MM.1S (cell line): ENCODE measurements around the gene GAB2.

Experiments
- DNase-seq: peaks from one replicate; pipeline ENCODE4 v3.0.0-alpha.2; 2015
- H2AFZ ChIP-seq: fragments of 300-600 bp; sonication (generic); 2 replicates; pipeline ENCODE4 v1.6.0; 2016; ENCODE audit warnings: antibody characterized with exemption, low read length
- H3F3A ChIP-seq: fragments of 300-600 bp; sonication (generic); 2 replicates; pipeline ENCODE4 v1.6.1; 2016; ENCODE audit warnings: mild to moderate bottlenecking, antibody characterized with exemption, low read length, moderate library complexity, mixed read lengths; ENCODE audit not compliant: insufficient read depth
- H3K27ac ChIP-seq: fragments of 300-600 bp; sonication (generic); 2 replicates; pipeline ENCODE4 v1.5.1; 2016; ENCODE audit warnings: mild to moderate bottlenecking, low read length
- H3K27me3 ChIP-seq: fragments of 300-600 bp; sonication (generic); replicated peaks from 2 replicates; pipeline ENCODE4 v1.6.0; 2016; ENCODE audit warnings: low read length; ENCODE audit not compliant: insufficient read depth
- H3K36me3 ChIP-seq: fragments of 300-600 bp; sonication (generic); replicated peaks from 2 replicates; pipeline ENCODE4 v1.6.1; 2016; ENCODE audit warnings: mild to moderate bottlenecking, low read length, mixed read lengths; ENCODE audit not compliant: insufficient read depth
- H3K4me1 ChIP-seq: fragments of 300-600 bp; sonication (generic); 2 replicates; pipeline ENCODE4 v1.6.1; 2016; ENCODE audit warnings: low read length, mixed read lengths
- H3K4me2 ChIP-seq: fragments of 300-600 bp; sonication (generic); 2 replicates; pipeline ENCODE4 v1.6.0; 2016; ENCODE audit warnings: low read depth, low read length
- H3K4me3 ChIP-seq: fragments of 300-600 bp; sonication (generic); 2 replicates; pipeline ENCODE4 v1.5.1; 2016; ENCODE audit warnings: low read length, mixed read lengths
- H3K79me2 ChIP-seq: fragments of 300-600 bp; sonication (generic); 2 replicates; pipeline ENCODE4 v1.6.1; 2016; ENCODE audit warnings: mixed run types, low read length, mixed read lengths
- H3K9ac ChIP-seq: fragments of 300-600 bp; sonication (generic); 2 replicates; pipeline ENCODE4 v1.6.1; 2016; ENCODE audit warnings: low read length, mixed read lengths
- H3K9me2 ChIP-seq: fragments of 300-600 bp; sonication (generic); replicated peaks from 2 replicates; pipeline ENCODE4 v1.6.1; 2016; ENCODE audit warnings: mild to moderate bottlenecking, low read length, mixed read lengths; ENCODE audit not compliant: insufficient read depth
- H3K9me3 ChIP-seq: fragments of 300-600 bp; sonication (generic); replicated peaks from 2 replicates; pipeline ENCODE4 v1.6.1; 2016; ENCODE audit warnings: mild to moderate bottlenecking, low read length, mixed read lengths; ENCODE audit not compliant: insufficient read depth
- H4K20me1 ChIP-seq: fragments of 300-600 bp; sonication (generic); 2 replicates; pipeline ENCODE4 v1.6.1; 2016; ENCODE audit warnings: mild to moderate bottlenecking, low read length, moderate library complexity, mixed read lengths; ENCODE audit not compliant: insufficient read depth
- EZH2 ChIP-seq: fragments of 300-600 bp; sonication (generic); optimal IDR thresholded peaks from 2 replicates; pipeline ENCODE3; 2017; ENCODE audit warnings: low read depth, mild to moderate bottlenecking, antibody characterized with exemption, low read length, mixed read lengths
- EZH2phosphoT487 ChIP-seq: fragments of 300-600 bp; sonication (generic); IDR thresholded peaks from 2 replicates; pipeline ENCODE4 v1.6.1; 2018; ENCODE audit warnings: antibody characterized with exemption, low read length
- TF ChIP-seq, protein P1 (sequence below): fragments of 300-600 bp; sonication (generic); IDR thresholded peaks from 2 replicates; pipeline ENCODE4 v1.5.1; 2016; ENCODE audit warnings: antibody characterized with exemption, low read length, mixed read lengths

Gene GAB2

DNA sequence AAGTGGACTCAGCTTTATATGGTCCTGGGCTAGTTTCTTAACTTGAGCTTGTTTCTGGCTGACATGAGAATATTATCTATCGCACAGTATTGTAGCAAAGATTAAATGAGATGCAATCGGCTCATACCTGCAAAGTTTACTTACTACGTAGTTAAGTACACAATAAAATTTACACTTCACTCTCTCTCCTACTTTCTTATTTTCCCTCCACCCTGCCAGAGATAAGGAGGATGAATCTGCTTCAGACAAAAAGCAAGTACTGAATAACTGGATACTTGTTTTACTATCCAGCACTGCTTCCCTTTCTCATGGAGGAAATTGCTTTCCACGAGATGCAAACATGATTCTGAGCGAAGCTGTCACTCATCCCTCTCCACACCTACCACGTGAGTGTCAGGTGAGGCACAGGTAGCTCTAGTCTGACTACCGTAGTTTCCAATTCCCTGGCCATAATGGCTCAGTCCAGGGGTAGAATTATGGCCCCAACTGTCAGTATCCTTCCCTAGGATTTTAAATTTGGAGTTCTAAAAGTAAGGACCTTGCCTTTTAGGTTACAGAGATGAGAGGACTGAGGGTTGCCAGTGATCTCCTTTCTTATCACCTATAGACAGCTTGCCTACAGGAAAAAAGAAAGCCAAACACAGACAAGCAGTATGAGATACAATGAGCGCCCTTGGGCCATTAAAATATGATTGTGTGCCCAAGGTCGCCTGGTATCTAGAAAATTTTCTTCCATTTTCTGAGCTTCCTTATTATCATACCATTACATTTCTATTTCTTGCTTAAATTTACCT lies 39.8 kb downstream of the GAB2 start:
- Histone ChIP-seq H4K20me1 (no peaks in the 10 kb centered on the region), H3K79me2 (no peaks in the 10 kb centered on the region), H3K9ac (no peak overlapping the region), H3K27ac (no peak overlapping the region), H3K27me3 (no peaks in the 10 kb centered on the region), H3K4me1 (0 out of 2 replicates have a peak, but pooled peaks cover 7% of the 10 kb centered on the region), H2AFZ (no peak overlapping the region), H3K36me3 (no peaks in the 10 kb centered on the region), H3K9me2 (no peaks in the 10 kb centered on the region), H3K4me2 (no peak overlapping the region), H3K9me3 (no peaks in the 10 kb centered on the region), H3K4me3 (no peak overlapping the region), H3F3A (no peaks in the 10 kb centered on the region)
- TF ChIP-seq, protein P1, sequence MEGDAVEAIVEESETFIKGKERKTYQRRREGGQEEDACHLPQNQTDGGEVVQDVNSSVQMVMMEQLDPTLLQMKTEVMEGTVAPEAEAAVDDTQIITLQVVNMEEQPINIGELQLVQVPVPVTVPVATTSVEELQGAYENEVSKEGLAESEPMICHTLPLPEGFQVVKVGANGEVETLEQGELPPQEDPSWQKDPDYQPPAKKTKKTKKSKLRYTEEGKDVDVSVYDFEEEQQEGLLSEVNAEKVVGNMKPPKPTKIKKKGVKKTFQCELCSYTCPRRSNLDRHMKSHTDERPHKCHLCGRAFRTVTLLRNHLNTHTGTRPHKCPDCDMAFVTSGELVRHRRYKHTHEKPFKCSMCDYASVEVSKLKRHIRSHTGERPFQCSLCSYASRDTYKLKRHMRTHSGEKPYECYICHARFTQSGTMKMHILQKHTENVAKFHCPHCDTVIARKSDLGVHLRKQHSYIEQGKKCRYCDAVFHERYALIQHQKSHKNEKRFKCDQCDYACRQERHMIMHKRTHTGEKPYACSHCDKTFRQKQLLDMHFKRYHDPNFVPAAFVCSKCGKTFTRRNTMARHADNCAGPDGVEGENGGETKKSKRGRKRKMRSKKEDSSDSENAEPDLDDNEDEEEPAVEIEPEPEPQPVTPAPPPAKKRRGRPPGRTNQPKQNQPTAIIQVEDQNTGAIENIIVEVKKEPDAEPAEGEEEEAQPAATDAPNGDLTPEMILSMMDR, result no peak
- no peak for TF ChIP-seq EZH2phosphoT487
- no peak for TF ChIP-seq EZH2
- DNase-seq, result no peak

DNA sequence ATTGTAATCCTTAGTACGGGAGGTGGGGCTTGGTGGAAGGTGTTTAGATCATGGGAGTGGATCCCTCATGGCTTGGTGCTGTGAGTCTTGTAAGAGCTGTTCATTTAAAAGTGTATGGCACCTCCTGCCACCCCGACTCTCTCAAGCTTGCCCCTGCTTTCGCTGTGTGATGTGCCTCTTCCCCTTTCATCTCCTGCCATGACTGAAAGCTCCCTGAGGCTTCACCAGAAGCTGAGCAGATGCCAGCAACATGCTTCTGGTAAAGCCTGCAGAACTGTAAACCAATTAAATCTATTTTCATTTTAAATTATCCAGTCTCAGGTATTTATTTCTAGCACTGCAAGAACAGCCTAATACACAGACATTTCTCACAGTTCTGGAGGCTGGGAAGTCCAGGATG lies 40.8 kb downstream of the GAB2 start:
- no peaks in the 10 kb centered on the region for H4K20me1 ChIP-seq
- no peaks in the 10 kb centered on the region for H3K9me2 ChIP-seq
- H3K27ac ChIP-seq, result no peak overlapping the region
- H3K4me2 ChIP-seq, result no peak overlapping the region
- no peaks in the 10 kb centered on the region for H3K9me3 ChIP-seq
- no peaks in the 10 kb centered on the region for H3F3A ChIP-seq
- 0 out of 2 replicates have a peak, but pooled peaks cover 7% of the 10 kb centered on the region for H3K4me1 ChIP-seq
- H3K79me2 ChIP-seq, result no peaks in the 10 kb centered on the region
- no peak for DNase-seq
- H3K9ac ChIP-seq, result no peak overlapping the region
- H2AFZ ChIP-seq, result no peak overlapping the region
- H3K4me3 ChIP-seq, result no peak overlapping the region
- no peaks in the 10 kb centered on the region for H3K36me3 ChIP-seq
- TF ChIP-seq EZH2, result no peak
- no peak for TF ChIP-seq EZH2phosphoT487
- TF ChIP-seq, protein P1, result no peak
- H3K27me3 ChIP-seq, result no peaks in the 10 kb centered on the region

DNA sequence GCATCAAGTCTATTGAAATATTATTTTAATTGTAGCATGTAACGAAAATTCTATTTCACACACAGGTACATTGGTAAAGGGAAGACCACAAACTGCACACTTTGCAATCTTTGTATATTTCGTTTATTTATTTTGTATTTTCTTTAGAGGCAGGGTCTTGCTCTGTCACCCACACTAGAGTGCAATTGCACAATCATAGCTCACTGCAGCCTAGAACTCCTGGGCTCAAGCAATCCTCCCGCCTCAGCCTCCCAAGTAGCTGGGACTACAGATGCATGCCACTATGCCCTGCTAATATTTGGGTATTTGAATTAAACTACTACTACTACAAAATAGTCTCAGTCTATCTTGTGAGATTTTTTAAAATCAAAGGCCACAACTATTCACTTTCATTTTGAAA lies 42.7 kb downstream of the GAB2 start:
- Histone ChIP-seq H4K20me1 (no peaks in the 10 kb centered on the region), H3K4me1 (0 out of 2 replicates have a peak, but pooled peaks cover 7% of the 10 kb centered on the region), H3F3A (no peaks in the 10 kb centered on the region), H3K27me3 (no peaks in the 10 kb centered on the region), H3K4me3 (no peak overlapping the region), H3K9me3 (no peaks in the 10 kb centered on the region), H3K9me2 (no peaks in the 10 kb centered on the region), H3K9ac (no peak overlapping the region), H3K4me2 (no peak overlapping the region), H3K27ac (no peak overlapping the region), H2AFZ (no peak overlapping the region), H3K79me2 (no peaks in the 10 kb centered on the region), H3K36me3 (no peaks in the 10 kb centered on the region)
- no peak for DNase-seq
- TF ChIP-seq EZH2, result no peak
- no peak for TF ChIP-seq EZH2phosphoT487
- TF ChIP-seq, protein P1, result no peak
